22Rv1 (cell line): ENCODE results near the gene ACP6.

ENCODE experiments used
- H3K27ac ChIP-seq: fragments of 450-650 bp; 2 replicates; pipeline ENCODE4 v1.5.1; 2017
- CTCF ChIP-seq: fragments of 450-650 bp; IDR thresholded peaks from 2 replicates; pipeline ENCODE4 v1.5.1; 2017; ENCODE audit warnings: mild to moderate bottlenecking
- ZFX ChIP-seq: fragments of 450-650 bp; IDR thresholded peaks from 2 replicates; pipeline ENCODE4 v1.6.1; 2017; ENCODE audit warnings: antibody characterized with exemption, borderline replicate concordance

Gene ACP6

GRCh38 chr1:147611021-147611426, 59.3 kb downstream of the ACP6 start:
- TF ChIP-seq ZFX = no peak
- no peak for TF ChIP-seq CTCF

GRCh38 chr1:147609358-147609757, 61.0 kb downstream of the ACP6 start:
- TF ChIP-seq ZFX = no peak
- TF ChIP-seq CTCF = no peak
- no peak overlapping the region for H3K27ac ChIP-seq

More at GRCh38 chr1:147611021-147611426, 59.3 kb downstream of the ACP6 start:
- H3K27ac ChIP-seq = no peak overlapping the region

- TF ChIP-seq ZFX = no peak
- TF ChIP-seq CTCF = no peak
- H3K27ac ChIP-seq = no peak overlapping the region
These were observed 61.7 kb downstream of the ACP6 start for GRCh38 chr1:147608596-147608995.

- H3K27ac ChIP-seq = no peak overlapping the region
- TF ChIP-seq CTCF (no peak), ZFX (no peak)
These were observed 64.7 kb downstream of the ACP6 start for GRCh38 chr1:147605591-147605990.

GRCh38 chr1:147603986-147604385, 66.3 kb downstream of the ACP6 start:
- TF ChIP-seq ZFX (no peak), CTCF (no peak)
- no peak overlapping the region for H3K27ac ChIP-seq

GRCh38 chr1:147600119-147601111, 69.9 kb downstream of the ACP6 start:
- TF ChIP-seq ZFX = no peak
- TF ChIP-seq CTCF = peak; percentile 58
- peak overlapping the region; percentile 75 for H3K27ac ChIP-seq
